B cell (primary cell): ENCODE measurements around the gene EPOP. TPM values are rescaled to one million over a fixed set of nuclear protein-coding genes. Genes with fewer than 3 reads are reported as not detected.

ENCODE experiments used
- ATAC-seq: fragments of 200-7000 bp; cut with Tn5 transposase; one replicate; pipeline ENCODE4 v1.10.0; 2021; ENCODE audit warnings: low read depth, mild to moderate bottlenecking, moderate number of reproducible peaks, moderate library complexity
- CTCF ChIA-PET: fragments of 350-600 bp; sonication (Branson Sonifier 250); formaldehyde crosslinking; loops from one replicate; lab custom pipeline; 2021; ENCODE audit warnings: antibody characterized with exemption, inconsistent platforms; lab: Charles Lee
- POLR2A ChIA-PET: fragments of 350-600 bp; sonication (Branson Sonifier 250); formaldehyde crosslinking; loops from one replicate; lab custom pipeline; 2021; ENCODE audit warnings: antibody characterized with exemption; lab: Charles Lee
- DNase-seq: peaks from one replicate; pipeline ENCODE4 v3.0.0; 2013
- H2AFZ ChIP-seq: 2 replicates; pipeline ENCODE4 v1.6.1; 2012; ENCODE audit warnings: mild to moderate bottlenecking, low read depth, low read length; ENCODE audit not compliant: insufficient read depth, poor library complexity, severe bottlenecking
- H3K27ac ChIP-seq, 2 donors: 1 replicate in 1 of 2; 2 replicates in 1 of 2; pipeline ENCODE4 v1.5.1; 2012 to 2013; ENCODE audit warnings: low read length in 2 of 2, mild to moderate bottlenecking in 2 of 2, moderate library complexity in 1 of 2
- H3K27me3 ChIP-seq, 4 experiments: fragments of 200-600 bp in 1 of 4; sonication (generic) in 1 of 4; replicated peaks in 1 of 4; 1 replicate in 2 of 4; 2 replicates in 2 of 4; pipeline versions ENCODE4 v1.6.1 to v1.7.0; 2013 to 2016; ENCODE audit warnings: low read length in 3 of 4, mild to moderate bottlenecking in 2 of 4, mixed read lengths in 1 of 4, moderate library complexity in 1 of 4; ENCODE audit not compliant: insufficient read depth in 4 of 4, control insufficient read depth in 3 of 4; ENCODE audit errors: control extremely low read depth in 1 of 4
- H3K36me3 ChIP-seq, 2 experiments: replicated peaks in 1 of 2; 1 replicate in 1 of 2; 2 replicates in 1 of 2; pipeline versions ENCODE4 v1.6.1 to v1.7.1; 2013; ENCODE audit warnings: low read length in 1 of 2; ENCODE audit not compliant: insufficient read depth in 2 of 2, control insufficient read depth in 1 of 2; ENCODE audit errors: control extremely low read depth in 1 of 2, extremely low read depth in 1 of 2
- H3K4me1 ChIP-seq, 2 donors: fragments of 200-600 bp in 1 of 2; sonication (generic) in 1 of 2; 1 replicate in 1 of 2; 2 replicates in 1 of 2; pipeline versions ENCODE4 v1.5.1 to v1.6.1; 2013 to 2017; ENCODE audit warnings: low read length in 2 of 2; ENCODE audit not compliant: control insufficient read depth in 2 of 2, insufficient read depth in 2 of 2
- H3K4me2 ChIP-seq: replicated peaks from 2 replicates; pipeline ENCODE3; 2012; ENCODE audit warnings: mild to moderate bottlenecking, low read depth, low read length; ENCODE audit not compliant: poor library complexity, severe bottlenecking
- H3K4me3 ChIP-seq, 5 experiments: fragments of 200-600 bp in 1 of 5; sonication (generic) in 1 of 5; 1 replicate in 3 of 5; 2 replicates in 2 of 5; pipeline versions ENCODE4 v1.5.1 to v1.7.0; 2011 to 2016; ENCODE audit warnings: low read length in 4 of 5, mild to moderate bottlenecking in 4 of 5, low read depth in 2 of 5, control low read depth in 1 of 5, moderate library complexity in 1 of 5; ENCODE audit not compliant: insufficient read depth in 1 of 5; ENCODE audit errors: control extremely low read depth in 1 of 5, extremely low read depth in 1 of 5
- H3K79me2 ChIP-seq: fragments of 200-600 bp; sonication (generic); one replicate; pipeline ENCODE4 v1.6.0; 2016; ENCODE audit warnings: low read length; ENCODE audit not compliant: control insufficient read depth, insufficient read depth
- H3K9ac ChIP-seq: fragments of 200-600 bp; sonication (generic); 2 replicates; pipeline ENCODE4 v1.6.1; 2017; ENCODE audit warnings: mild to moderate bottlenecking, low read length, moderate library complexity
- H3K9me3 ChIP-seq, 3 donors: one replicate each; pipeline versions ENCODE4 v1.6.1 to v1.7.1; 2013; ENCODE audit warnings: low read length in 2 of 3; ENCODE audit not compliant: control insufficient read depth in 2 of 3, insufficient read depth in 1 of 3; ENCODE audit errors: control extremely low read depth in 1 of 3
- H4K20me1 ChIP-seq: 2 replicates; pipeline ENCODE4 v1.6.0; 2012; ENCODE audit warnings: mild to moderate bottlenecking, low read length; ENCODE audit not compliant: insufficient read depth, control insufficient read depth, poor library complexity, severe bottlenecking
- H3K27ac Mint-ChIP-seq: one replicate; pipeline ENCODE4 v1.8.0; 2021; ENCODE audit warnings: mixed read lengths
- H3K27me3 Mint-ChIP-seq: one replicate; pipeline ENCODE4 v1.8.0; 2021; ENCODE audit warnings: mixed read lengths
- H3K4me1 Mint-ChIP-seq: one replicate; pipeline ENCODE4 v1.8.0; 2021; ENCODE audit warnings: mixed read lengths
- H3K4me3 Mint-ChIP-seq: one replicate; pipeline ENCODE4 v1.8.0; 2021; ENCODE audit warnings: mixed read lengths
- H3K9me3 Mint-ChIP-seq: one replicate; pipeline ENCODE4 v1.8.0; 2022; ENCODE audit warnings: mixed read lengths; ENCODE audit not compliant: insufficient read depth
- CTCF ChIP-seq: fragments of 200-600 bp; IDR thresholded peaks from one replicate; pipeline ENCODE4 v1.8.0; 2022; ENCODE audit warnings: antibody characterized with exemption, mild to moderate bottlenecking
- EZH2 ChIP-seq: IDR thresholded peaks from 2 replicates; pipeline ENCODE4 v1.6.1; 2012; ENCODE audit warnings: borderline replicate concordance, low read depth, mild to moderate bottlenecking, moderate library complexity, low read length; ENCODE audit not compliant: insufficient read depth, poor library complexity, severe bottlenecking
- WGBS: methylation state at CpG from one replicate; pipeline ENCODE4 v1.1.5; 2013; ENCODE audit warnings: missing lambda C conversion rate; ENCODE audit not compliant: insufficient coverage; 5-methylcytosine and 5-hydroxymethylcytosine counted together
- intact Hi-C: fragments of 100-400 bp; cut with micrococcal nuclease; formaldehyde crosslinking; loops from one replicate; pipeline ENCODE4 v1.10.0; 2022
- polyA plus RNA-seq: library from polyadenylated mRNA; depleted of rRNA; stranded (reverse); fragments of >200 nt; gene quantifications from 2 replicates; pipeline ENCODE4 v1.2.3, GENCODE V29; 2012
- total RNA-seq, 2 donors: library from RNA; stranded (reverse); fragments of 120-200 nt in 1 of 2; gene quantifications; 1 replicate in 1 of 2; 2 replicates in 1 of 2; pipeline versions ENCODE4 v1.2.3 to v1.2.4, GENCODE V29; 2013 to 2022

Gene EPOP
- total and polyA plus RNA-seq, 2 donors (not counting 1 experiment from before 2014, with no cell fraction given) = 0.66 to 1.2 TPM

GRCh38 chr17:38697061-38697820, 22.5 kb upstream of the EPOP start:
- H3K27me3 Mint-ChIP-seq = no peaks in the 10 kb centered on the region
- H3K4me3 Mint-ChIP-seq = no peak overlapping the region
- Histone ChIP-seq H3K79me2 (no peaks in the 10 kb centered on the region), H3K27me3 (no peaks in the 10 kb centered on the region), H3K36me3 (no peaks in the 10 kb centered on the region), H3K4me2 (no peak overlapping the region), H2AFZ (no peak overlapping the region), H3K27ac (no peak overlapping the region), H3K4me3 (no peak overlapping the region), H3K9ac (no peak overlapping the region), H3K9me3 (no peaks in the 10 kb centered on the region), H3K4me1 (peaks cover 9 to 15% of the 10 kb centered on the region in 2 donors), H4K20me1 (no peaks in the 10 kb centered on the region)
- ATAC-seq = no peak
- DNase-seq = no peak
- TF ChIP-seq EZH2 (no peak), CTCF (no peak)
- no peak overlapping the region for H3K27ac Mint-ChIP-seq
- ChIA-PET CTCF (interaction anchor here (0.8 to 4.0 kb wide), 3 partner anchors 13 to 39 kb away, joined by 3 to 14 read pairs (median 3); no protein-coding TSS in a partner anchor), POLR2A (no interaction called here)
- intact Hi-C loops = no loop called here
- no peaks in the 10 kb centered on the region for H3K9me3 Mint-ChIP-seq
- peaks cover 25% of the 10 kb centered on the region for H3K4me1 Mint-ChIP-seq
- WGBS = 100% methylated on average over 3 of the region's 4 CpGs

GRCh38 chr17:38693700-38694329, 19.1 kb upstream of the EPOP start:
- no peak for DNase-seq
- ChIA-PET CTCF (interaction anchor here (4.0 kb wide), 1 partner anchor 42 kb away, joined by 14 read pairs; no protein-coding TSS in a partner anchor), POLR2A (no interaction called here)
- no peaks in the 10 kb centered on the region for H3K4me1 ChIP-seq
- H3K79me2 ChIP-seq = no peaks in the 10 kb centered on the region
- H4K20me1 ChIP-seq = no peaks in the 10 kb centered on the region
- 96% methylated on average over 12 of the region's 12 CpGs for WGBS
- no peak overlapping the region for H3K27ac ChIP-seq
- no peak overlapping the region for H3K4me3 Mint-ChIP-seq
- no peak overlapping the region for H3K4me3 ChIP-seq
- TF ChIP-seq EZH2 = no peak
- no peak for TF ChIP-seq CTCF
- H3K4me2 ChIP-seq = no peak overlapping the region
- H3K9ac ChIP-seq = no peak overlapping the region
- peaks cover 10% of the 10 kb centered on the region for H3K4me1 Mint-ChIP-seq
- no peaks in the 10 kb centered on the region for H3K9me3 ChIP-seq
- H3K27me3 ChIP-seq = no peaks in the 10 kb centered on the region
- peaks cover 7% of the 10 kb centered on the region for H3K27me3 Mint-ChIP-seq
- intact Hi-C loops = no loop called here
- H3K27ac Mint-ChIP-seq = no peak overlapping the region
- H3K9me3 Mint-ChIP-seq = no peaks in the 10 kb centered on the region
- ATAC-seq = no peak
- H2AFZ ChIP-seq = no peak overlapping the region
- no peaks in the 10 kb centered on the region for H3K36me3 ChIP-seq
